Ovary (tissue), 9 donors: ENCODE data around the gene ENGASE. TPM values are rescaled to one million over a fixed set of nuclear protein-coding genes. Genes with fewer than 3 reads are reported as not detected.

Source experiments
- DNase-seq, 5 donors: peaks; one replicate each; pipeline ENCODE4 v3.0.0-alpha.2; 2019 to 2020
- H3K27ac ChIP-seq, 2 donors: fragments of 200-600 bp; one replicate each; pipeline versions ENCODE4 v1.5.1 to v1.8.0; 2019 to 2022
- H3K27me3 ChIP-seq: fragments of 200-600 bp; one replicate; pipeline ENCODE4 v1.8.0; 2022
- H3K36me3 ChIP-seq: fragments of 200-600 bp; sonication (generic); one replicate; pipeline ENCODE4 v1.5.1; 2019
- H3K4me1 ChIP-seq: one replicate; pipeline ENCODE4 v1.8.1; 2013; ENCODE audit warnings: mild to moderate bottlenecking, moderate library complexity; ENCODE audit not compliant: insufficient read depth
- H3K4me3 ChIP-seq: fragments of 200-600 bp; sonication (generic); one replicate; pipeline ENCODE4 v1.5.1; 2017
- H3K9me3 ChIP-seq, 2 donors: fragments of 200-600 bp in 1 of 2; sonication (generic) in 1 of 2; one replicate each; pipeline versions ENCODE4 v1.5.1 to v1.8.1; 2013 to 2019; ENCODE audit warnings: mild to moderate bottlenecking in 1 of 2, moderate library complexity in 1 of 2
- EP300 ChIP-seq: sonication (generic); formaldehyde crosslinking; IDR thresholded peaks from one replicate; pipeline ENCODE4 v1.6.1; 2017; ENCODE audit warnings: antibody characterized with exemption
- POLR2A ChIP-seq: fragments of 450-650 bp; IDR thresholded peaks from one replicate; pipeline ENCODE4 v1.6.1; 2017; ENCODE audit warnings: antibody characterized with exemption, mild to moderate bottlenecking, moderate library complexity
- WGBS, 3 donors: extraction: QIAGEN DNeasy Blood & Tissue Kit in 1 of 3; methylation state at CpG; one replicate each; pipeline versions ENCODE4 v1.1.5 to v1.1.7; 2013 to 2017; 5-methylcytosine and 5-hydroxymethylcytosine counted together
- intact Hi-C, 4 donors: fragments of 100-400 bp; cut with DNase I; formaldehyde crosslinking; loops; one replicate each; pipeline versions ENCODE4 v1.11.0 to v1.15.1; 2022 to 2023
- polyA plus RNA-seq, 2 donors: library from polyadenylated mRNA; stranded (reverse); fragments of 200-250 nt in 1 of 2; fragments of 350-450 nt in 1 of 2; fragmentation: Illumina TruSeq in 1 of 2; extraction: RNeasy Lipid Tissue Mini Kit (QIAGEN cat#74804) in 1 of 2; gene quantifications; one replicate each; pipeline ENCODE4 v1.2.3, GENCODE V29; 2013 to 2014
- total RNA-seq, 7 donors: library from RNA; depleted of rRNA in 2 of 7; stranded (reverse); fragments of >200 nt in 2 of 7; fragmentation: NEBNext Ultra II Directional in 3 of 7; extraction: Animal tissue kit (Norgen Biotek cat#: 25700) in 3 of 7; gene quantifications; one replicate each; pipeline versions ENCODE4 v1.1.0 to v1.2.4, GENCODE V29; 2016 to 2023
- TF ChIP-seq, protein P1 (sequence below), 3 donors: fragments of 450-650 bp in 2 of 3; fragments of 200-600 bp in 1 of 3; IDR thresholded peaks; one replicate each; pipeline versions ENCODE4 v1.5.1 to v1.8.0; 2016 to 2022; ENCODE audit warnings: antibody characterized with exemption in 3 of 3, mild to moderate bottlenecking in 1 of 3
- donor health status: DM: no; HTN: no; CAD: no; lungs with moderate emphysema.
- donor health status: DM: no; HTN: no; CAD: no.
- donor health status: Bipolar disorder and iron deficiency.
- donor health status: DM: yes; HTN: yes; CAD: no.
- donor health status: DM: no; HTN: no; CAD: no.
- donor health status: DM: yes; HTN: yes; CAD: no.

Gene ENGASE
- total and polyA plus RNA-seq, 9 donors: 6.0 to 61.5 (median 39.7) TPM

GRCh38 chr17:79054200-79054960 lies 20.2 kb upstream of the ENGASE start:
- no peaks in the 10 kb centered on the region for H3K27me3 ChIP-seq
- no peak overlapping the region for H3K4me3 ChIP-seq
- H3K36me3 ChIP-seq: no peaks in the 10 kb centered on the region
- no peaks in the 10 kb centered on the region for H3K4me1 ChIP-seq
- H3K9me3 ChIP-seq: no peaks in the 10 kb centered on the region
- no peak for DNase-seq
- TF ChIP-seq, protein P1, sequence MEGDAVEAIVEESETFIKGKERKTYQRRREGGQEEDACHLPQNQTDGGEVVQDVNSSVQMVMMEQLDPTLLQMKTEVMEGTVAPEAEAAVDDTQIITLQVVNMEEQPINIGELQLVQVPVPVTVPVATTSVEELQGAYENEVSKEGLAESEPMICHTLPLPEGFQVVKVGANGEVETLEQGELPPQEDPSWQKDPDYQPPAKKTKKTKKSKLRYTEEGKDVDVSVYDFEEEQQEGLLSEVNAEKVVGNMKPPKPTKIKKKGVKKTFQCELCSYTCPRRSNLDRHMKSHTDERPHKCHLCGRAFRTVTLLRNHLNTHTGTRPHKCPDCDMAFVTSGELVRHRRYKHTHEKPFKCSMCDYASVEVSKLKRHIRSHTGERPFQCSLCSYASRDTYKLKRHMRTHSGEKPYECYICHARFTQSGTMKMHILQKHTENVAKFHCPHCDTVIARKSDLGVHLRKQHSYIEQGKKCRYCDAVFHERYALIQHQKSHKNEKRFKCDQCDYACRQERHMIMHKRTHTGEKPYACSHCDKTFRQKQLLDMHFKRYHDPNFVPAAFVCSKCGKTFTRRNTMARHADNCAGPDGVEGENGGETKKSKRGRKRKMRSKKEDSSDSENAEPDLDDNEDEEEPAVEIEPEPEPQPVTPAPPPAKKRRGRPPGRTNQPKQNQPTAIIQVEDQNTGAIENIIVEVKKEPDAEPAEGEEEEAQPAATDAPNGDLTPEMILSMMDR (IDR thresholded peaks at IDR 0.05): no peak
- H3K27ac ChIP-seq: no peak overlapping the region
- 76 to 91% (median 83%) methylated on average over 2 of the region's 2 CpGs for WGBS, 3 donors
- intact Hi-C loops: loop anchor here in 1 of 4 donors (2.0 kb wide), 1 partner anchor 22 kb away; no protein-coding TSS in a partner anchor

DNA sequence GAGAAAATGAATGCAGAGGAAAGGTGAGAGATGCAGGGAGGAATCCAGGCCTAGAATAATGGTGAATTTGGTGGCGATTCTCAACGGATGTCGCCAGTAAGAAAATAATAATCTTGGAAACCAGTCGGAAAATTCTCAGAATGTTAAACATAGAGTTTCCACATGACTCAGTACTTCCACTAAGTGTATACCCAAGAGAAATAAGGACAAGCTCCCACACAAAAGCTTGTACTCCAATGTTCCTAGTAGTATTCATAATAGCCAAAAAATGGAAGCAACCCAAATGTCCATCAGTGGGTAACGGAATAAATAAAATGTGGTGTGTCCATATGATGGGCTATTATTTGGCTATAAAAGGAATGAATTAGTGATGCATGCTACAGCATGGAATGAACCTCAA lies 19.4 kb upstream of the ENGASE start:
- intact Hi-C loops: loop anchor here in 1 of 4 donors (2.0 kb wide), 1 partner anchor 22 kb away; no protein-coding TSS in a partner anchor
- WGBS, 3 donors: 67 to 75% (median 75%) methylated on average over 5 of the region's 5 CpGs
- no peak overlapping the region for H3K27ac ChIP-seq

GRCh38 chr17:79057737-79058385 lies 16.8 kb upstream of the ENGASE start:
- DNase-seq: no peak
- Histone ChIP-seq H3K9me3 (no peaks in the 10 kb centered on the region), H3K36me3 (no peaks in the 10 kb centered on the region), H3K27ac (no peak overlapping the region), H3K27me3 (no peaks in the 10 kb centered on the region), H3K4me1 (no peaks in the 10 kb centered on the region), H3K4me3 (no peak overlapping the region)
- intact Hi-C loops: no loop called here
- WGBS, 3 donors: 71 to 83% (median 77%) methylated on average over 10 of the region's 10 CpGs
- TF ChIP-seq POLR2A (no peak), EP300 (no peak)
- TF ChIP-seq, protein P1 (IDR thresholded peaks at IDR 0.05): no peak

More for the DNA sequence above, 19.4 kb upstream of the ENGASE start:
- Histone ChIP-seq H3K27me3 (no peaks in the 10 kb centered on the region), H3K4me3 (no peak overlapping the region), H3K4me1 (no peaks in the 10 kb centered on the region), H3K36me3 (no peaks in the 10 kb centered on the region), H3K9me3 (no peaks in the 10 kb centered on the region)
- TF ChIP-seq, protein P1 (IDR thresholded peaks at IDR 0.05): no peak
- no peak for TF ChIP-seq POLR2A
- TF ChIP-seq EP300: no peak
- no peak for DNase-seq

GRCh38 chr17:79062691-79063090 lies 11.9 kb upstream of the ENGASE start:
- H3K4me3 ChIP-seq: no peak overlapping the region
- 79 to 86% (median 83%) methylated on average over 7 of the region's 7 CpGs for WGBS, 3 donors
- no peaks in the 10 kb centered on the region for H3K27me3 ChIP-seq
- no peak for DNase-seq
- H3K9me3 ChIP-seq: no peaks in the 10 kb centered on the region
- intact Hi-C loops: no loop called here
- no peaks in the 10 kb centered on the region for H3K4me1 ChIP-seq
- TF ChIP-seq EP300 (no peak), POLR2A (no peak)
- TF ChIP-seq, protein P1 (IDR thresholded peaks at IDR 0.05): no peak
- no peaks in the 10 kb centered on the region for H3K36me3 ChIP-seq
- no peak overlapping the region for H3K27ac ChIP-seq
